K562 (cell line): ENCODE data around the gene XIRP1. TPM values are rescaled to one million over a fixed set of nuclear protein-coding genes. Genes with fewer than 3 reads are reported as not detected.

Source experiments
- ATAC-seq: fragments of 200-7000 bp; cut with Tn5 transposase; 3 replicates; pipeline ENCODE4 v1.9.1; 2020; ENCODE audit warnings: moderate library complexity
- BruUV-seq: library from RNA; stranded (reverse); fragments of 400-500 nt; replicated peaks from 2 replicates; lab custom pipeline; 2021; lab: Mats Ljungman, UMichigan
- CTCF ChIA-PET: fragments of 300-600 bp; formaldehyde crosslinking; extraction: SDS; loops from one replicate; lab custom pipeline; 2021; ENCODE audit warnings: low intra/inter-chr PET ratio; lab: Yijun Ruan, JAX
- POLR2A ChIA-PET: fragments of 300-600, 350-650 bp; sonication (Branson Sonifier 250); formaldehyde crosslinking; extraction: SDS; loops from one replicate; lab custom pipeline; 2021; ENCODE audit warnings: antibody characterized with exemption, inconsistent platforms; lab: Yijun Ruan, JAX
- DNase-seq, 4 experiments: peaks; one replicate each; pipeline versions ENCODE4 v3.0.0 to v3.0.0-alpha.2; 2011 to 2018; ENCODE audit warnings: low spot score in 3 of 4, mixed read lengths in 3 of 4; ENCODE audit errors: extremely low read depth in 1 of 4
- FAIRE-seq: peaks from 2 replicates; lab custom pipeline; 2011; peaks lifted over from hg19 to GRCh38; lab: Jason Lieb, UNC
- H2AFZ ChIP-seq: 2 replicates; pipeline ENCODE4 v1.6.0; 2011; ENCODE audit warnings: low read depth, low read length, control low read depth, inconsistent platforms
- H3K27ac ChIP-seq: fragments of 200-600 bp; 3 replicates; pipeline ENCODE4 v1.8.0; 2011; ENCODE audit warnings: low read depth, mild to moderate bottlenecking, control low read depth, inconsistent platforms, low read length, moderate library complexity, mixed read lengths; ENCODE audit errors: extremely low read depth
- H3K27me3 ChIP-seq, 2 experiments: fragments of 300-600 bp in 1 of 2; 2 replicates in 1 of 2; 3 replicates in 1 of 2; pipeline versions ENCODE4 v1.6.0 to v1.8.0; 2011; ENCODE audit warnings: inconsistent platforms in 2 of 2, low read length in 2 of 2, mild to moderate bottlenecking in 1 of 2, mixed read lengths in 1 of 2, moderate library complexity in 1 of 2; ENCODE audit not compliant: control insufficient read depth in 2 of 2, insufficient read depth in 2 of 2
- H3K36me3 ChIP-seq: fragments of 300-600 bp; 3 replicates; pipeline ENCODE4 v1.8.0; 2011; ENCODE audit warnings: mild to moderate bottlenecking, low read length, inconsistent platforms; ENCODE audit not compliant: control insufficient read depth, insufficient read depth
- H3K4me1 ChIP-seq, 2 experiments: fragments of 200-600 bp in 1 of 2; replicated peaks in 1 of 2; 2 replicates in 1 of 2; 3 replicates in 1 of 2; pipeline versions ENCODE4 v1.5.1 to v1.8.0; 2011; ENCODE audit warnings: inconsistent platforms in 2 of 2, low read length in 2 of 2, mild to moderate bottlenecking in 1 of 2, mixed read lengths in 1 of 2, moderate library complexity in 1 of 2; ENCODE audit not compliant: control insufficient read depth in 2 of 2, insufficient read depth in 2 of 2
- H3K4me2 ChIP-seq: 2 replicates; pipeline ENCODE4 v1.6.1; 2011; ENCODE audit warnings: low read length, control low read depth, inconsistent platforms, mixed read lengths; ENCODE audit not compliant: insufficient read depth
- H3K4me3 ChIP-seq: fragments of 200-600 bp; sonication (generic), shearing (Covaris generic); 2 replicates; pipeline ENCODE4 v1.5.1; 2016; ENCODE audit warnings: control low read depth, inconsistent platforms
- H3K79me2 ChIP-seq: fragments of 200-600 bp; 3 replicates; pipeline ENCODE4 v1.8.0; 2011; ENCODE audit warnings: low read length, inconsistent platforms; ENCODE audit not compliant: control insufficient read depth, insufficient read depth
- H3K9ac ChIP-seq, 2 experiments: 2 replicates each; pipeline versions ENCODE4 v1.6.0 to v1.6.1; 2011; ENCODE audit warnings: low read depth in 2 of 2, low read length in 2 of 2, control low read depth in 1 of 2, inconsistent platforms in 1 of 2, mild to moderate bottlenecking in 1 of 2, mixed read lengths in 1 of 2; ENCODE audit not compliant: insufficient read depth in 1 of 2
- H3K9me1 ChIP-seq: one replicate; pipeline ENCODE4 v1.6.0; 2011; ENCODE audit warnings: inconsistent platforms, mild to moderate bottlenecking, low read length, moderate library complexity; ENCODE audit not compliant: control insufficient read depth, insufficient read depth
- H3K9me3 ChIP-seq: replicated peaks from 2 replicates; pipeline ENCODE4 v1.5.1; 2011; ENCODE audit warnings: low read depth, low read length, inconsistent platforms; ENCODE audit not compliant: control insufficient read depth, insufficient read depth
- H4K20me1 ChIP-seq: replicated peaks from 2 replicates; pipeline ENCODE4 v1.6.1; 2011; ENCODE audit warnings: low read length, inconsistent platforms, mixed read lengths; ENCODE audit not compliant: control insufficient read depth, insufficient read depth
- CEBPG ChIP-seq, 3 experiments: fragments of 200-800 bp in 1 of 3; sonication (Bioruptor generic) in 1 of 3; sonication (generic) in 1 of 3; formaldehyde crosslinking in 1 of 3; IDR thresholded peaks in 2 of 3; conservative IDR thresholded peaks in 1 of 3; 2 replicates each; pipeline versions ENCODE4 v1.6.1 to v1.8.0; 2016 to 2022; ENCODE audit warnings: missing compliant biosample characterization in 2 of 3, missing genetic modification characterization in 2 of 3, mild to moderate bottlenecking in 1 of 3, missing genetic modification reagents in 1 of 3
- HDAC6 ChIP-seq: IDR thresholded peaks from 2 replicates; pipeline ENCODE4 v1.6.1; 2012; ENCODE audit warnings: low read depth, mild to moderate bottlenecking, control low read depth, inconsistent platforms, low read length, moderate library complexity
- USF1 ChIP-seq: sonication (generic); formaldehyde crosslinking; IDR thresholded peaks from 2 replicates; pipeline ENCODE4 v1.9.0; 2022; ENCODE audit warnings: mild to moderate bottlenecking, missing genetic modification reagents
- ZBTB12 ChIP-seq: fragments of 250-450 bp; sonication (Bioruptor Pico); IDR thresholded peaks from 2 replicates; pipeline ENCODE4 v1.4.0; 2020
- in situ Hi-C: fragments of 300-500 bp; cut with MboI; formaldehyde crosslinking; loops from 4 replicates; pipeline ENCODE4 v1.15.0; 2018; ENCODE audit warnings: inconsistent platforms, mixed read lengths
- intact Hi-C: fragments of 100-400 bp; cut with micrococcal nuclease; formaldehyde crosslinking; loops from 2 replicates; pipeline ENCODE4 v1.14.2; 2022
- polyA plus RNA-seq, 8 experiments: library from polyadenylated mRNA; depleted of rRNA in 4 of 8; stranded (reverse) in 5 of 8; unstranded in 3 of 8; fragments of >200 nt; fragmentation: Nextera tagmentation in 2 of 8; fragmentation: Illumina TruSeq in 1 of 8; extraction: Ambion mirVana in 2 of 8; extraction: Trizol in 1 of 8; gene quantifications; 2 replicates each; pipeline versions ENCODE4 v1.2.1 to v1.2.3, GENCODE V29; 2011 to 2014; ENCODE audit warnings: inconsistent platforms in 1 of 8, missing spikeins in 1 of 8
- total RNA-seq, 7 experiments: library from RNA; depleted of rRNA in 6 of 7; stranded (reverse); fragments of >200 nt in 6 of 7; fragmentation: Illumina TruSeq in 2 of 7; extraction: Trizol in 2 of 7; gene quantifications; 2 replicates each; pipeline versions ENCODE4 v1.2.1 to v1.2.3, GENCODE V29; 2011 to 2021; ENCODE audit warnings: low replicate concordance in 1 of 7

The XIRP1 gene
- total and polyA plus RNA-seq, 9 of the 15 experiments (the other 6 are each of a cell fraction or from before 2014, with no cell fraction given) = 0.03 to 0.27 (median 0.08) TPM; not detected in 3

GRCh38 chr3:39241561-39241960 lies 49.2 kb upstream of the XIRP1 start:
- no peaks in the 10 kb centered on the region for H3K79me2 ChIP-seq
- peaks cover 5% of the 10 kb centered on the region; the same call in 1 of the 2 replicates for H4K20me1 ChIP-seq
- H3K36me3 ChIP-seq = no peaks in the 10 kb centered on the region
- no peak overlapping the region for H3K4me2 ChIP-seq
- H3K27ac ChIP-seq = no peak overlapping the region
- H3K9me1 ChIP-seq = no peaks in the 10 kb centered on the region
- no peaks in the 10 kb centered on the region for H3K9me3 ChIP-seq
- H3K27me3 ChIP-seq = peaks cover 18 to 32% of the 10 kb centered on the region in 2 experiments
- H3K9ac ChIP-seq = no peak overlapping the region
- POLR2A ChIA-PET = interaction anchor here (1.0 to 1.4 kb wide), 3 partner anchors 11 to 17 kb away, joined by 3 read pairs; no protein-coding TSS in a partner anchor
- DNase-seq = no peak
- BruUV-seq = no TSS peak
- no peak for TF ChIP-seq ZBTB12 (CRISPR knock-in tag)
- no peak for TF ChIP-seq HDAC6
- no peak for TF ChIP-seq CEBPG (CRISPR knock-in tag; IDR thresholded peaks at IDR 0.05)
- 0 out of 4 replicates have a peak, but pooled peaks of 1 of the 2 experiments have one; percentile 24 for TF ChIP-seq CEBPG (tag; conservative IDR thresholded peaks at IDR 0.05 in 1 of 2, IDR thresholded peaks at IDR 0.05 in 1 of 2)
- no peak for TF ChIP-seq USF1 (CRISPR knock-in tag)
- TF ChIP-seq, all 486 proteins: peak for 1
- Histone ChIP-seq H2AFZ (no peak overlapping the region), H3K4me3 (no peak overlapping the region), H3K4me1 (no peaks in the 10 kb centered on the region)
- CTCF ChIA-PET = no interaction called here
- FAIRE-seq (no peak), ATAC-seq (no peak)
- intact Hi-C loops (no loop called here), in situ Hi-C loops (no loop called here)
